GM12873 (cell line): ENCODE results near the gene RELN.

Experiments used
- TF ChIP-seq, protein P1 (sequence below): IDR thresholded peaks from 2 replicates; pipeline ENCODE4 v1.5.1; 2012; ENCODE audit warnings: low read depth, mild to moderate bottlenecking, moderate library complexity, low read length, control low read depth; ENCODE audit not compliant: insufficient read depth; ENCODE audit errors: missing control alignments

Gene RELN

DNA sequence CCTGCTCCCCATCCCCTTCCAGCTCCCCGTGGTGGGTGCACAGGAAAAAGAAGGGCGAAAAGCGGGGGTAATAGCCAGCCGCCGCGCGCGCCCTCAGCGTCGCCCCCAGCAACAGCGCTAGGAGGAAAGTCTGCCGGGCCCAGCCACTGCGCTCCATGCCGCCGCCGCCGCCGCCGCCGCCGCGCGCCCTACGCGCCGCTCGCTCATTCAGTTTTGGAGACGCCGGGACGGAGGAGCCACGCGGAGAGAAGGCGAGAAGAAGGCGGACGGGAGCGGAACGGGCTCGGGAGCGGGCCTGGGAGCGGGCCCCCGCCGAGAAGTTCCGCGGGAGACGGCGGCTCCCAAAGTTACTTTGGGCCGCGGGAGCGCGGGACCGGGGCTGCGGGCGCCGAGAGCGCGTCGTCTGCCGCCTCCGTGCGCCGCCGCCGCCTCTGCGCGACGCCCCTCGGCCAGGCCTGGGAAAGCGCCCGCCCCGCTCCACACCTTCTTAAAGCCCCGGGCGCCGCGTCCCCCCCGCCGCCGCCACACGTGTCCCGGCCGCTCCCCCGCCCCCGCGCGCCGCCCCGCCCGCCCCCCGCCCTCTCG, at the start of gene RELN:
RELN (minus strand) TSS at position 459 of the 585 bp plus-strand sequence; CDS start at position 157, 302 bp downstream.
- TF ChIP-seq, protein P1, sequence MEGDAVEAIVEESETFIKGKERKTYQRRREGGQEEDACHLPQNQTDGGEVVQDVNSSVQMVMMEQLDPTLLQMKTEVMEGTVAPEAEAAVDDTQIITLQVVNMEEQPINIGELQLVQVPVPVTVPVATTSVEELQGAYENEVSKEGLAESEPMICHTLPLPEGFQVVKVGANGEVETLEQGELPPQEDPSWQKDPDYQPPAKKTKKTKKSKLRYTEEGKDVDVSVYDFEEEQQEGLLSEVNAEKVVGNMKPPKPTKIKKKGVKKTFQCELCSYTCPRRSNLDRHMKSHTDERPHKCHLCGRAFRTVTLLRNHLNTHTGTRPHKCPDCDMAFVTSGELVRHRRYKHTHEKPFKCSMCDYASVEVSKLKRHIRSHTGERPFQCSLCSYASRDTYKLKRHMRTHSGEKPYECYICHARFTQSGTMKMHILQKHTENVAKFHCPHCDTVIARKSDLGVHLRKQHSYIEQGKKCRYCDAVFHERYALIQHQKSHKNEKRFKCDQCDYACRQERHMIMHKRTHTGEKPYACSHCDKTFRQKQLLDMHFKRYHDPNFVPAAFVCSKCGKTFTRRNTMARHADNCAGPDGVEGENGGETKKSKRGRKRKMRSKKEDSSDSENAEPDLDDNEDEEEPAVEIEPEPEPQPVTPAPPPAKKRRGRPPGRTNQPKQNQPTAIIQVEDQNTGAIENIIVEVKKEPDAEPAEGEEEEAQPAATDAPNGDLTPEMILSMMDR: no peak

DNA sequence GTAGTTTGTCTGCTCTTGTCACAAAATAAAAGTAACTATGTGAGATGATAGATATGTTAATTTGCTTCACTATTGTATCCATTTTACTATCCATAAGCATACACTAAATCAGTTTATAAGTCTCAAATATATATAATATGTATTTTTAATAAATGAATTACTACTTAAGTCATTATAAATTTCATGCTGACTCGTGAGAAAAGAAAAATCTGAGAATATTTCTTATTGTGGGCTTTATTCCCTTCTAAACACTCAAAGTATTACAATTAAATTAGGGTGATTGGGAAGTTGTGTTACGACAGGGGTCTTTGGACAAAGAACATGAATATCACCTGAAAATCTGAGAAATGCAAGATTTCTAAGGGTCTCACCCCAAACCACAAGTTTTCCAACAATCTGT, 48.7 kb upstream of the RELN start:
- TF ChIP-seq, protein P1: no peak

DNA sequence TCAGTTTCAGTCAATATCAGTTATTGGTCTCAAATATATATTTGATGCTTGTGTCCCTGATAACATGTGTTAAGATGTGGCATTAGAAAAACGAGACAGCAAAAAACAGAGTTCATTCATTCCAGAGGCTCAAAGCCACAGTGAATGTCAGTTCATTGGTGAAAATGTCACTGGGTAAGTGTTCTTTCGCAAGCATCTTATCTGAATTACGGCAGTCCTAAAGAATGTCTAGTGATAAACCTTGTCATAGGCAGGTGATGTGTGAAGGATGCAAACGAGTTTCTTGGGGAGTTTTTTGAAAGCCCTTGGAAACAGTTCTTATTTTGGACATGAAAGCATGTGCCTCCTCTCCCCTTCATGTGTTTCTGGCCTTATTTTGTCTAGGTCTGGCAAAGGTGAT, 45.9 kb upstream of the RELN start:
- TF ChIP-seq, protein P1: no peak

DNA sequence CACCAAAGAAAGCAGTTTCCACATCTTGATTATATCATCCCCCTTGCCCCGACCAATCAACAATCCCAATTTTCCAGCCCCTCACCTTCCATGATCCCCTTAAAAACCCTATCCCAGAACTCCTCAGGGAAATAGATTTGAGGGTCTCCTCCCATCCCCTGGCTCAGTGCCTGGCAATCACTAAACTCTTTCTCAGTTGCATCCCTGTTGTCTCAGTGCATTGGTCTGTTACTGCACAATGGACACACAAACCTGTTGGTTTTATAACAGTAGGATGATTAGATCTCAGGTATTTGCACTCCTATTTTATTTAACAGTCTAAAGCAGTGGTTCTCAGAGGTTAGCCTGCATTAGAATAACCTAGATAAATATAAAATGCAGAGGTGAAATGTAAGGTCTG, 45.2 kb upstream of the RELN start:
- TF ChIP-seq, protein P1: no peak

DNA sequence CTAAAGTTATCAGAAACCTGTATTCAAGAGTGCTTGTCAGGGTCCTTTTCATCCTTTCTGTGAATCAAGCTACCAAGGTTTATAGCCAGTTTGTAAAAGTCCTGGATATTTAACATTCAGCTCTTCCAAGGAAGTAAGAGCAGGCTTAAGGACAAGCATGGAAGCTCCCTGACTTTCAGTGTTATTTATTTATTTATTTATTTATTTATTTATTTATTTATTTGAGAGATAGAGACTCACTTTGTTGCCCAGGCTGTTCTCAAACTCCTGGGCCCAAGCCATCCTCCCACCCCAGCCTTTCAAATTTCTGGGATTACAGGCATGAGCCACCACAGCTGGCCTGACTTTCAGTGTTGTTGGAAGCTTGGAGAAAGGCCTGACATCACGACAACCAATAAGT, 44.4 kb upstream of the RELN start:
- TF ChIP-seq, protein P1: no peak

DNA sequence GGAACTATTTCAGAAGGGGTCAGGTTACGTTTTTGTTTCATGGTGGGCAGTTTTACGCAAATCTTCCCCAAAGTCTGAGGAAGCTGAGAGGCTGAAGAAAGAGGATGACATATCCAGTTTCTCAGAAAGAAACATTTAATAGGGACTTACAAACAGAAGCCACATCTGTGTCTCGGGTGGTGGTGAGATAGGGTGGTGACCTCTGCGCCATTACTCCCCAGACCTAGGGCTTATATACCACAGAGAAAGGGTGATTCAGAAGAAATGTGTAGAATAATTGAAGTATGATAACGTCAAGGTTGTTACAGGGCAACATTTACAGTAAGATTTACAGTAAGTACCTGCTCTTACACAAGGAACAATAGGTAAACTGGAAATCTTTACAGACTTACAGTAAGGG, 43.0 kb upstream of the RELN start:
- TF ChIP-seq, protein P1: no peak

DNA sequence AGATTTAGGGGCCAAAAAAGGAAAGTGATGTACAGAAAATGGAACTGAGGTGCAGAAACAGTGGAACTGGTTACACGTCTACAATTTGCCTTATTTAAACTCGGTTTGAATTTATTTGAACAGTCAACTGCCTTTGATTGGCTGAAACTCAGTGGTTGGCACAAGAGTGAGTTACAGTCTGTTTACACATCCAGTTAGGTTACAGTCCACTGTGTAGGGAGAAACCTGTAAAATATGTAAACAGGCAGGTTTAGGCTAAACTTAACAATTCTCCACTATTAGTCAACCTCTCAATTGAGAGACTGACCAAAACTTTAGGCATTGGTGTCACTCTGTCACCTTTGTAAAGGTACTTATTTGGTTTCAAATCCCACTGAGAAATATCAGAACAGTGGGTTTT, 40.3 kb upstream of the RELN start:
- TF ChIP-seq, protein P1: no peak

DNA sequence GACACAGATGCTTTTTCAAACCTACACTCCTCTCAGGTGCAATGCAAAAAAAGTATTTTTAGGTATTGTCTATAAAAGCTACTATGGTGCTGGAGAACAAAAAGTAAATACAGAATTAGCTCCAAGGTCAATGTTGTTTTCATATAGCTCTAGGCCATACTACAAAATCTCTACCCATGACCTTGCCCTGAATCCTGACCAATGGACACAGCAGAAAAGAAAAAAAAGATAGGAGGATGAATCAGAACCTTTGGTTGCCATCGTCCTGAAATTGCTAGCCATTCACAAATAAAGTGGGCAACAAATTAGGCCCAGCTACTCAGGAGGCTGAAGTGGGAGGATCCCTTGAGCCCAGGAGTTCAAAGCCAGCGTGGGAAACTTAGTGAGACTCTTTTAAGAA, 35.2 kb upstream of the RELN start:
- TF ChIP-seq, protein P1: no peak
